Midbrain (tissue), 1 donor: ENCODE measurements around the gene GZF1.
A peak's percentile ranks its signal among the peaks of the same experiment; 100 is the strongest.

Experiments used
- DNase-seq: peaks from one replicate; lab custom pipeline; 2025; lab: John Stamatoyannopoulos, UW

The GZF1 gene

DNA sequence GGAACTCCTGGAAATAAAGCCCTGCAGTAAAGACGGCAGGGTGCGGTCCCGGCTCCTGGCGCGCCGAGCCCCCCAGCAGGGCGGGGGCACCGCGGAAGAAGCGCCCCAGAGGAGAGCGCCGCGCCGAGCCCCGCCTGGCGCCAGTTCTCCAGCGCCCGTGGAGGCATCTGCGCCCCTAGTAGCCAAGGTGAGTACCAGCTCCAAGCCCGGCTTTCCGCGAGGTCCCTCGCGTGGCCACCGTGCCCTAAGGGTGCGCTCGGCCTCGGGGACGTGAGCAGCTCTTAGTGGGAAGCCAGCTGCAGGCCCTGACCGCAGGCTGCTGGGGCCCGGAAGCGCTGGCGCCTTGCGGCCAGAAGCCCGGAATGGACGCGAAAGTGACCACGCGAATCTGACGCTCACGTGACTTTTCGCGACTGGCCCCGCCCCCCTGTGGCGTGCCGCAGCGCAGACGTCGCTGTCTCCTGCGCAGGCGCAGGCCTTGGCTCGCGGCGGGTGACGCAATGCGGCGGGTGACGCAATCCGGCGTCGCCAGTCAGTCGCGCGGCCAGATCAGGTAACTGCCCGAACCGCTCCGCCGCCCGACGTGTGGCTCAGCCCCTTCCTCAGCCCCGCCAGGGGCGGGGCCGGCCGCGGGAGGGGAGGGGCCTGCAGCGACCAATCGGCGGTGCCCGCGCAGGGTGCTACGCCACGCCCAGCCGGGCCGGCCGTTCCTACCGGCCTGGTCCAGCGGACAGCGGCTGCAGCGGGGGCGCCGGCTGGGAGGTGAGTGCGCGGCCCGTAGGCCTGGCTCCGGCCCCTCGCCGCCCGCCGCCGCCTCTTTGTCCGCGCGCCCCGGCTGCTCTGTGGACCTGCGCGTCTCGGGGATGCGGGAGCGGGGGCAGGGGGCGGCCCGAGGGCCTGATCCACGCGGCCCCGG is at the start of gene GZF1:
Gene GZF1 (plus strand): TSS at position 707 of the 916 bp plus-strand sequence. CDS start 2,202 bp downstream, outside the sequence.
- DNase-seq: peak; percentile 98

DNA sequence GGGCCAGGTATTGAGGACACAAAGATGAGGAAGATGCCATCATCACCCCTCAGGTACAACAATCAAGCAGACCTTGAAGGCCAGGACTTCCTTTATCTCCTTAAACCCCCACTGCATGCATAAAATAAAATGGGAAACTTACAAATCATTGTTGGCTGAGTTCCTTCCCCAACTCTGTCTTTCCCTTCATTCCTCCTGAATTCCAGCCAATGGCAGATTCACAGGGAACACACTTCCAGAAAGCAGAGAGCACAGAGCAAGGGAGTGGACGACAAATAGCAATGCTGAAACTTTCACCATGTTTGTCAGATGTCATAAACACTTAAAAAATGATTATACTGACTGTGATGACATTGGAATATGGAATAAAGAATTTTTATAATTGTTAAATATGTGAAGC is 48.7 kb upstream of the GZF1 start:
- no peak for DNase-seq

DNA sequence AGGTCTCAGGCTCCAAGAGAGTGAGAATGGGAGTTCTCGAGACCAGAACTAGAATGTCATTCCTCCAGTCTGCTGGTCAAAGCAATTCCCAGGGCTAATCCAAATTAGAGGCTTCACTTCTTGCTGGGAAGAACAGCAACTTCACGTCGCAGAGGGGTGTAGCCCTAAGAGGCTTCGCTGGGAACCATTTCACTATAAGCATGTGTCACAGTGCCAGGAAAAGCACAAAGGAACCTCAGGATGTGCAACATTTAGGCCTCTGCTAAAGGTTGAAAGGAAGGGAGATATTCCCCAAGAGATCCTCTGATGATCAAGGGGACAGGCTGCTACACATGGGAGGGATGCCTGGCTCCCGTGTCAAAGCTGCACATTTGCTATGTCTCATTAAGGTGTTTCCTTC is 47.3 kb upstream of the GZF1 start:
- no peak for DNase-seq

DNA sequence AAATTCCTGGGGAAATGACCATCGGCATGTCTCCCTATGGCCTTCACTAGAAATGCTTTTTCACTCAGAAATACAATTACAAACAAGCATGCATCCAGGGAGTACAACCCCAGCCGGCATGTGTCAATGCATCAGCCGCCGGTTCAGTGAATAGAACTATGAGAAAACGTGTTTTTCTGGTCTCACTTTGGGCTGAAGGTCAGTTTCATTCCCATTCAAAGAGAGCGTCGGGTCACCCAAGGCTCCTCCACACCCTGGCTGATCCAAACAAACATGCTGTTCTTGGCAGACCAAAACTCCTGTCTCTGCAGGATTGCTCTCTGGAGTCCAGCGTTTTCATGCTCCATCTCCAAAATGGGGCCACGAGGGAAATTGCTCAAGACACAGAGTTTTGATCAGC is 46.9 kb upstream of the GZF1 start:
- DNase-seq: no peak

DNA sequence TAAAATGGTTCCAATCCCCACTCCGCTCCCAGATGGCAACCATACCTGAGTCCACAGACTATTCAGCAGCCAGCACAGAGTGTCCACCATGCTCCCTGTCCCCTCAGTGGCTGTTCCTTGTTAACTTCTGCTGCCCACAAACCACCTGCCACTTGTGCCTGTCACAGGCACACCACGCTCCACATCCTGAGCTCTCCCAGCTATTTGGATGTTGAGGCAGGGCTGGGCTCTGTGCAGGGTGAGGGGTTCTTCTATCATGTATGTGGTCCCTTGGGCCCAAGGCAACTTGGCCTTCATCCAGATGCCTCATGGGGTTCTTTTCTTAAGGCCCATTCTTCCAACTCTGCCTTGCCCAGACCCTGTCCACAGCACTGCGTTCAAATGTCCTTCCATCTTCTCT is 45.4 kb upstream of the GZF1 start:
- DNase-seq: no peak

DNA sequence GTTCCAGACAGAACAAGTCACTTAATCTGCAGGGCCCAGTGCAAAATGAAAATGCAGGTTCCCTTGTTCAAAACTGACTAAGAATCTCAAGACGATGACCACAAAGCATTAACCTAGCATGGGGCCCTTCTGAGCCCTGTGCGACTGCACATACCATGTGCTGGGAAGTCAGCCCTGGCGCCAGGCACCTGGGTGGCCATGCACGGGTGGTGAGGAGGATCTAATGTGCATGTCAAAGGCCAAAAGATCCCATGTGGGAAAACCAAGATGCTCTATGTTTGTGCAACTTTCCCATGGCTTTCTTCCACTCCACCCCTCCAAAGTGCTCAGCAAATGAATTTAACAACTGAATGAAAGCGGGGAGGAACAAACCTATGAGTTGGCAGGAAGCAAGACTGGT is 44.9 kb upstream of the GZF1 start:
- DNase-seq: no peak

DNA sequence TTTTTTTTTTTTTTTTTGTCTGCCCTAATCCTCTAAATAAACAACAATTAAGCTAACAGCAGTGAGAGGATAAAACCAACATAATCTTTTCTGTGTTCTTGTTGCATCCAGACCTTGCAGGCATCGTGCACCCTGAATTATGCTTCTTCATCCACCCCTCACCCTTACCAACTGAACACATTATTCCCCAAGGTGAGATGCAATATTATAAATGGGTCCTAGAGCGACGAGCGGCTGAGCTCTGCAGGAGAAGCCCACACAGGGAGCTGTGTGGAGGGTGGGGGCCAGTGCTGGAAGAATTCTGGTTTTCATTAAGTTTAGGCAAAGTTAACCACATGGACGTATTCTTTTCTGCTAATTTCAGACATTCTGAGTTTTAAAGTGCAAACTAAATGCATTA is 43.6 kb upstream of the GZF1 start:
- no peak for DNase-seq

DNA sequence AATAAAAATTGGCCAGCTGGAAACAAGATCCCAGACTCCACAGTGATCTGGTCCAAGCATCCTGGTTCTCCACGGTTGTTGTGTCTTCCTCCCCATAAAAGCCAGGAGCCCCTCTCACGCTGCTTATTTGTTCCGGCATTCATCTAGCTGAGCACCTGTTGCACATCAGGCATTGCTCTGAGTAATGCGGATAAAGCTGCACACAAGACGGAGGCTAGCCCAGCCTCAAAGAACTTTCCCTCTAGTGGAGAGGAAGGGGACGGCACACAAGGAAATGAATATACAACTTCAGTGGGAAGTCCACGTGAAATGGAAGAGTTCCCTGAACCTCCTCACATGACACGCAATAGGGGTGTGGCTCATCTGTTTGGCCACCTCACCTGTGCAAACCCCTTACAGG is 41.7 kb upstream of the GZF1 start:
- DNase-seq: no peak

DNA sequence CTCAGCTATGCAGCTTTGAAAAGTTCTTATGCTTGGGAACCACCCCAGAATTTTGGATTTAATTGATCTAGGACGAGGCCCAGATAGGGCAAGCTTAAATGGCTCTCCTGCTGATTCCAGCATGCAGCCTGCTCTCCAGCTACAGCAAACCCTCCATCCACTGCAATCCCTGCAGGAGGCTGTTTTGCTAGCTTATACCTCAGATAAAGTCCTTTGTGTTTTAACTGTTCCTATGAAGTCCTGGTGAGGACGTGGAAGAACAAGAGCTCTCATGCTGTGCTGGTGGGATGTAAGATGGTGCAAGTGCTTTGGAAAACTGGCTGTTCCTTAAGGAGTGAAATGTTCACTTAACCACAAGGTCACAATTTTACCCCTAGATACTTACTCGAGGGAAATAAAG is 36.9 kb upstream of the GZF1 start:
- DNase-seq: no peak

DNA sequence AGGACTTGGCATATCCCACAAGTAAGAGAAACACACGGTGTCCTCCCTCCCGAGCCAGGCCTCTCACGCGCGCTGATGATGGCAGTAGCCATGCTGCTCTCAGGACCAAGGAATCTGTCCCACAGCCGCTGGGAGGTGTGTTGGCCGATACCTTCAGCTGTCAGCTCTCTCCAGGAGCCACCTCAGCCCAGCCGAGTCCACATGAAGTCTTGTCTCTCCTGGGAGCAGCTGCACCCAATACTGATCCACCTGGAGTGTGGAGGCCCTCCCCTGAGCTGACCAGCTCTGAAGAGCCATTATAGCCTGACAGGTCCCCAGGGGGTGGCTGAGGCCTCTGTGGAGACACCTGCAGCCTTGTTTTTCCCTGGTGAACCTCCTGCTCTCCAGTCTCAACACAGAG is 35.2 kb upstream of the GZF1 start:
- DNase-seq: no peak

DNA sequence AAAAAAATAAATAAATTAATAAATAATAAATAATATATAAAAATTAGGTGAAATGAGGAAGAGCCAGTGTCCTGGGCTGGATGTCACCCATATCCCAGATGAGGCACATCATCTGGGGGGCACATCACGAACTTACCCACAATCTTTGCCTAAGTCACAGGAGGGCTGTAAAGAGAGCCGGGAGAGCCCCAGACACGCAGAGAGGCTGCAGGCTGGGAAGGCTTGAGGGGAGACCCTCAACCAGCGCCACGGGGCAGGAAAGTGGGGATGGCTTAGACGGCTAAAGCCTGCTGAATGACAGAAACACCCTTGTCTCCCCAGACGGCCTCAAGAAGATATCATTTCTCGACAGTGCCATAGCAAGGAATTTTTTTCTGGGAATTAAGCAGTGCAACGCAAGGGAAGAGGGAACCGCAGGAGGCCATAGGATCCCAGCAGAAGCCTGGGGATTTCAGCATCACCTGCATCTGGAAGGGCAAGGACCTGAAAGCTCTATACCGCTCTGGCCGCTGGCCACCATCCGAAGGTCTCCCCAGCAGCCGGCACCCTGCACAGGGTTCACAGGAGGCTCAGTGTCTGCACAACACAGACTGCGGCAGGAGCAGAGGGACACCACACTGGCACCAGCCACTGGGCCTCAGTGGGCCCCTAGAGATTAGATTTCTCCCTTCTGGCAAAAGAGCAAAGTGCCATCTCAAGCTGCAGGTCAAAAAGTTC is 34.2 kb upstream of the GZF1 start:
- no peak for DNase-seq

DNA sequence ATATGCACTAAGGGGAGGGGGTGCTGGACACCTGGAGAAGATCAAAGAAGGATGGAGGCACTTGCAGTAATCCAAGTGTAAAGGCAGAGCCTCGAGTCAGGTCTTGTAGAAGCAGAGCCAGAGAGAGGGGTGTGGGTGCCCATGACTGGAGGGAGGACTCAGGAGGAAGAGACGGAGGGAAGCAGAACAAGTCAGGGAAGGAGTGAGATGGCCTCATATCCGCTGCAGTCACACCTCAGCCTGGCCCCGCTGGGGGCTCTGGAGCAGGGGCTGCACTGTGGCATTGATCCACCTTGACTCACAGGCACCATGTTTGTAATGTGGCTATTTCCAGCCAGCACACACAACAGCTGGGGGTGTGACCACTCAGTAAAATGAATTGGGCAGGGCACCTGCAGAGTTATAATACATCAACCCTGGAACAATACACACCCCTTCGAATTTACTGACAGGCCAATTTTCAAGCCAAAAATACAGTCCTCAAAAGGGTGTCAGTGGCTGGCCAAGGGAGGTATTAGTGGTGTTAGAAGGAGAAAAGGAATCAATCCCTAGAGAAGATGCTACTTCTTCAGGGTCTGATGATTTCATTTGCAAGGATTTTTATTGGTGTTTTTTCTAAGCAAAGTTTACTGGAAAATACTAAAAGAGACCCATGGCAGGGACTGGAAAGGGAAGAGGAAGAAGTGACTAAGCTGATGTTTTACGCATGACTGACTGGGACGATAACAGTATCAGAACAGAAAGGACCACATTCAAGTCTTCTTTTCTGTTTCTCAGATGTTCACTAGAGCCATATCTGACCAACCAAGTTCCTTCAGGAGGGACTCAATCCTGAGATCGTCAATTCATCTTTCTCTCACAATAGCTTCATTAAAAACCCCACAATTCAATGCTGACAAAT is 30.3 kb upstream of the GZF1 start:
- no peak for DNase-seq

DNA sequence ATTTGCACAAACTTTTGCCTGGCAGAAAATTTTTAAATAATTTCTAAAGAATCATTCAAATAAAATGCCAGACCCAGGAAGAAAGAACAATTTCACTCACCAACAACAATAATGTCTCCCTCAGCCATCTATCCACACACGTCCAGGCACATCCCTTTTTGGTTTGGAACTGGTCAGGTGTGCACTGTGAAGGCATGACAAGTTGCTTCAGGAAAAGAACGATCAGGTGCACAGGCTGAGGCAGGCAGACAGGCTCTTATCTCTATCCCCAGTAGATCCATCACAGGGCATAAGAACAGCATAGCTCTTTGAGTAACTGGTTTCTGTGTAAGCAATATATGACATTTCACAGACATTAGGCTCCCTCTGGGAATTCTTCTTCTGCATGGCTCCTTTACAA is 29.5 kb upstream of the GZF1 start:
- DNase-seq: no peak

DNA sequence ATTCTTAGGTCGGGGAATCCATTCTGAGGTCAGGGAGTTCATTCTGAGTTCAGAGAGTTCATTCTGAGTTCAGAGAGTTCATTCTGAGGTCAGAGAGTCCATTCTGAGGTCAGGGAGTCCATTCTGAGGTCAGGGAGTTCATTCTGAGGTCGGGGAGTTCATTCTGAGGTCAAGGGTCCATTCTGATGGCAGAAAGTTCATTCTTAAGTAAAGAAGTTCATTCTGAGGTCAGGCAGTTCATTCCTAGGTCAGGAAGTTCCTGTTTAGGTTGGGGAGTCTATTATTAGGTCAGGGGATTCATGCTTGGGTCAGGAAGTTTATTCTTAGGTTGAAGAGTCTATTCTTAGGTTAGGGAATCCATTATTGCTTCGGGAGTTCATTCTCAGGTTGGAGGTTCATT is 27.9 kb upstream of the GZF1 start:
- no peak for DNase-seq

DNA sequence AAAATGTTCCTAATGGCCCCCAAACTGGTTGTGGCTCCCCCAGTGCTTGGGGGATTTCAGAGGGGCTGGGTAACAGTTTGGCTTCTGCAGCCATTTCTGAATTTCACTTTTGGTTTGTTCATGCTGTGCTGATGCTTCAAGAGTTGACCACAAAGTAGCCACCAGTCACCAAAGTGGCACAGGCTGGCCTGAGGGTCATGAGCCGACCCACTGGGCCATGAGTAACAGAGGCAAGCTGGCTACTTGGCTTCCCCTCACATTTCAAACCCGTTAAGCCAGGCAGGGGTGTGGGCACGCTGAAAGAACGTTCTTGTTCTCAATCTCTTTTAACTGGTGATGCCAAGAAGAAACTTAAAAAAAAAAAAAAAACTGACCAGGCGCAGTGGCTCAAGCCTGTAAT is 26.5 kb upstream of the GZF1 start:
- no peak for DNase-seq

DNA sequence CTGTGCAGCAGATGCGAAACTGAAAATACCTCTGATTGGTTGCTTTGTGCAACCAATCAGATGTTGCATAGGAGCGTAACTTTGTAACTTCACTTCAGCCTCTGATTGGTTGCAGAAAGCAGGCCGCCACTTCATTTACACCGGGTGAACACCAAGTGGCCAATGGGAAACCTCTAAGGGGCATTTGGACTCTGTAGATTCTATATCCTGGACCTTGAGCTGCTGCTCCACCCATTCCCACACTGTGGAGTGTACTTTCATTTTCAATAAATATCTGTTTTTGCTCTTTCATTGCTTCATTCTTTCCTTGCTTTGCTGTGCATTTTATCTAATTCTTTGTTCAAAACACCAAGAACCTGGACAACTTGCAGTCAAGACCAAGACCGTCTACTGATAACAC is 25.5 kb upstream of the GZF1 start:
- DNase-seq: no peak

DNA sequence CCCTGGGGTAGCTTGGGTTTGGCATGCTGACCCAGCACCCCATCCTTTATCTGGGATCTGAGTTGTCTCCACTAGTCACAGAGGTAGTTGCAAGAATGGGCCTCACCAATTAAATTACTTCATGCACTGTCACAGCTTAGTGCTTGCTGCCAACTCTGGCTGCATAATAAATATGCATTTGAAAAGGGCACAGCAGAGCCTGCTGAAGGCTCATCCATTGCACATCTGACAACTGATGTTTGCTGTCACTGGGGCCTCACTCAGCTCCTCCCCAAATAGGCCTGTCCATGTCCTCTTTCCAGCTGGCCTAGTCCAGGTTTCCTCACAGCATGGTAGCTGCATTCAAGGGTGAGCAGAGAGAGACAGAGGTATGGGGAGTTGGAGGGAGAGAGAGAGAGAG is 24.7 kb upstream of the GZF1 start:
- DNase-seq: no peak

DNA sequence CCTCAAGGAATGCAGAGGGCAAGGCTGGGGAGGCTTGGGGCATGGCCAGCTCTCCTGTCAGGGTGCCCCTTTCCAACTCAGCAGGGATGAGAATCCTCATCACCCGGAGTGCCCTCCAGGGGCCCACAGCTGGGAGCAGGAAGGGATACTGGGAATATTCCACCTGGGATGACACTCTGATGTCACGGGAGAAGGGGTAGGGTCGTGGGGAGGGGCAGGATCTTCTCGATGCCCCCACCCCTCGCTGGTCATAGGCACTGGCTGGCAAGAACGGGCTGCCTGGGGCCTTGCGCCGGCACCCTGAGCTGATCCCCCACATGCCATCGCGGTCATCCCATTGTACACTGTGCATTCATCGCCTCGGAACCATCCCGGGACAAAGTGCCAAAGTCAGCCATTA is 22.0 kb upstream of the GZF1 start:
- no peak for DNase-seq

DNA sequence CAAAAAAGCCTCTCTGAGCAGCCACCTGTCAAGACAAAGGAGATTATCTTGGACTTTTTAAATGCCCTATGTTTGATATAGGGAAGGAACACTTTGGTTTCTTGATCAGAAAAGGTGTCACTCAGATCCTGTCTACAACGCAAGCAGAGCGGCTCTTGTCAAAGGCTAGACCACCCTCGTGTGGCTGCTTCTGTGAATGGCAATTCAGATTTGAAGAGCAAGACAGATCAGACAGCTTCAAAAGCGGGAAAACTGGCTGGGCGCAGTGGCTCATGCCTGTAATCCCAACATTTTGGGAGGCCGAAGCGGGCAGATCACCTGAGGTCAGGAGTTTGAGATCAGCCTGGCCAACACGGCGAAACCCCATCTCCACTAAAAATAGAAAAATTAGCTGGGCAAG is 21.5 kb upstream of the GZF1 start:
- DNase-seq: peak; percentile 66

DNA sequence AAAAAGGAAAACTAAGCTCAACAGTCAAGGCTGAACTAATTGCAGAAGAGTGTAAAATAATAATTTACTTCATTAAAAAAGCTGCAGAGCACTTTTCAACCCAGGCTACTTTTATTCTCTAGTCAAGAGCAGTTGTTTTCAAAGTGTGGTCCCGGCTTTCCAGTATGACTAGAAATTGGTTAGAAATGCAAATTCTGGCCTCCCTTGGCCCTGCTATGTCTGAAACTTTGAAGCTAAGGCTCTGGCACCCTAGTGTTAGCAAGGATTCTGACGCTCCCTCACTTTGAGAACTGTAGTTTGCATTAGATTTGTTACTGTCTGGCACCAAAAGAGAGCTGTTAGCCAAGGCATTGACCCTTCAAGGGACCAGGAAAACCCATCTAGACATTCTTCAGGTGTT is 20.9 kb upstream of the GZF1 start:
- DNase-seq: no peak

DNA sequence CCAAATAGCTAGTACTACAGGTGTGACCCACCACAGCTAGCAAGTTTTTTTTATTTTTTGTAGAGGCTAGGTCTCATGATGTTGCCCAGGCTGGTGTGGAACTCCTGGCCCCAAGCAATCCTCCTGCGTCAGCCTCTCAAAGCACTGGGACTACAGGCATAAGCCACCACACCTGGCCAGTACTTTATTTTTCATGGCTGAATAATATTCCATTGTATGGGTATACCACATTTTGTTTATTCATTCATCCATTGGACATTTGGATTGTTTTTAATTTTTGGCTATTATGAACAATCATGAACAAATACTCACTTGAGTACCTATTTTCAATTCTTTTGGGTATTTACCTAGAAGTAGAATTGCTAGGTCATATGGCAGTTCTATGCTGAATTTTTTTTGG is 18.4 kb upstream of the GZF1 start:
- no peak for DNase-seq

DNA sequence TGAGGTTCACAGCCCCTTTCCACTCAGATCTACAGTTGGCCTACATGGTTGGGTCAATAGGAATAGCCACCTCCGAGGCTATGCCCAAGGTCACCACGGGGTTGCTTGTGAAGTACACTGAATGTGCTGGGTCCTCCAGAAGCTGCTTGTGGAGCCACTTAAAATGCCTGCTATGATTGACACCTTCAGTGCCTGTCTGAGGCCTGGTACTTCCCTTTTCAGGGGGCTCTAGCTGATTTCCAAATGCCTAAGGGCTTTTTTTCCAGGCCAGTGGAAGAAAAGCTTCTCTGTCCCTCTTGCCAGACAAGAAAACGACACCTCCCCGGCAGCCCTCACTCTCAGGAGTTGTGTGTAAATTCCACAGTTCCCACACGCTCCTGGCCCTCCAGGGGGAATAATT is 17.6 kb upstream of the GZF1 start:
- DNase-seq: no peak
